GM21786 (cell line): ENCODE measurements around the gene THEM4.
A peak's percentile ranks its signal among the peaks of the same experiment; 100 is the strongest.
"Not testable (repeated sequence)": the region's sequence is repeated elsewhere in the genome, so short reads cannot be mapped to it uniquely, and the experiment has no call there.

ENCODE experiments used
- ATAC-seq: cut with Tn5 transposase; IDR thresholded peaks from one replicate; pipeline ENCODE4 v1.9.1; 2021; ENCODE audit not compliant: unreplicated experiment

Gene THEM4

DNA sequence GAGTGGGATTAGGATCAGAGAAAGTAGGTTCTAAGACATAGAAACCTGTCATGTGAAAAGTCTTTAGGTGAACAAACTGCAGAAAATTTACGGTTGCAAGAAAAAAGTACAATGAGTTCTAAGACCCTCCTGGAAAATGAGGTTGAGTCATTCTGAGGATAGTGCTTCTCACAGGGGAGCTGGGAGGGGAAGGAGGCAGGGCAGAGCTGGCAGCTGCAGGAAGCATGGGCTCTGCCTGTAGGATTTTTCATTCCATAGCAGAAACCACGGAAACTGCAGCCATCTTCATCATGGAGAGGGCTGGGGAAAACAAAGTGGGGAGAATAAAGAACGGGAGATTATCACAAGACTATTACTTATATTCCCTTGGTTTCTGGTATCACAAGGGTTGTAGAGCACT is 25.8 kb upstream of the THEM4 start:
- no peak for ATAC-seq

DNA sequence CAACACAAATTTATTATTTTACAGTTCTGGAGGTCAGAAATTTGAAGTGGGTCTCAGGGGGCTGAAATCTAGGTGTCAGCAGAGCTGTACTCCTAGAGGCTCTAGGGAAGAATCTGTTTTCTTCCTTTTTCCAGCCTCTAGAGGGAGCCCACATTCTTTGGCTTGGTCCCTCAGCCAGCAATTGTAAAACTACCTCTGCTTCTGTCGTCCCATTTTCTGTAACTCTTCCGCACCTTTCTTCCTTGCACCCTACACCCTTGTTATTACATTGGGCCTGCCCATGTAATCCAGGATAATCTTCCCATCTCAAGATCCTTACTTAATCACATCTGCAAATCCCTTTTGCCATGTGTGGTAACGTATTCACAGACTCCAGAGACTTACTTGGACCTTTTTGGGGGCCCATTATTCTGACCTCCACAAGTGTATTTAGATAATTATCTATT is 24.8 kb upstream of the THEM4 start:
- no peak for ATAC-seq

DNA sequence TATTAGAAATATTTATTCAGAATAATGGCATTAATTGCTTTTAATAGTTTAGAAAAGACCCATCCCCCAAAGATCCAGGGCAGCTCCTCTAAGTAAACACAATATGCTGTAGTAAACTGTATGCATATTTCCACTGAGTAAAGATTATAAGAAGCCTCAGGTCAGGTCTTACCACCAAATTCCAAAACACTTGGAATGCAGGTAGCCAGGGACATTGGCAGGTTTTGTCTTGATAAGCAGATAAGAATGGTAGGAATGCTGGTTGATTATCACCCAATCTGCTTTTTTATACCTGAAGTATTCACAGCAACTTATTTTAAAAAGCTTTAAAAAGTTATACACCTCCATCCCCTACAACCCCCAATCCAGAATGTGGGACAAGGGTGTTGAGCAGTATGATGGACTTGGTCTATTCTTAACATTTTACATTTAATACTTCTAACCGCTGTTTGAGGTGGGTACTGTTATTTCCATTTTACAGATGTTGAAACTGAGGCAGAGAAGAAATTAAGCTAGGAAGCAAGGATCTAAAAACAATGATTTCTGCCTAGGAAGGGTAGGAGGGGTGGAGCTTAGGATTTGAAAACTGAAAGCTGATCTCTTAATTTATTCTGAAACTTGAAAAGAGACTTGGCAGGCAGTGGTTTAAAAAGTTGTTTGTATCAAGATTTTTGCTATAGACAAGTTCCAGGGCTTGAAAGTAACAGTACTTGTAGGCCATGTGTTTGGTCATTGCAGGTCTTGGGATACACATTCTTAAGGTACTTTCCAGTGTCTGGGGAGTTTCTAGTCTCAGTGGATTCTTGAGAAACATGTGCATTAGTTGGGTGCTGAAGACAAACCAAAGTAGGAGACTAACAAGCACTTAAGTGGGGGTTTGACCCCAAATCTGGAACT is 15.6 kb upstream of the THEM4 start:
- ATAC-seq: no peak

DNA sequence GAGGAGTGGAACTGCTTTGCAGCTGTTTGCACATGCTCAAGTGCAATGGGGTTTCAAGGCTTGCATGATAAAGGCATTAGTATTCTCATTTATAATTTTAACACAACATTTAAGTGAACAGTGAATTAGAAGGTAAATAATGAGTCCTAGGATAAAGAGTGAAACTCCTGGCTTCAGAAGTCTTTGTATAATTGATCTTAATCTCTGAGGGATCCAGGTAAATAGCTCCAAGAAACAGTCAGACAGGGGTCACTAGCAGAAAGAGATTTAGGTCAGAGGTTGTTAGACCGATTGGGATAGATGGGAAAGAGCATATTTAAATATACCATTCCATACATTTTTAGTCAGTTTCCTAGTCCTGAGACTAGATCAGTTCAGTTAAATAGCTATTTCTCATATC is 14.1 kb upstream of the THEM4 start:
- no peak for ATAC-seq

DNA sequence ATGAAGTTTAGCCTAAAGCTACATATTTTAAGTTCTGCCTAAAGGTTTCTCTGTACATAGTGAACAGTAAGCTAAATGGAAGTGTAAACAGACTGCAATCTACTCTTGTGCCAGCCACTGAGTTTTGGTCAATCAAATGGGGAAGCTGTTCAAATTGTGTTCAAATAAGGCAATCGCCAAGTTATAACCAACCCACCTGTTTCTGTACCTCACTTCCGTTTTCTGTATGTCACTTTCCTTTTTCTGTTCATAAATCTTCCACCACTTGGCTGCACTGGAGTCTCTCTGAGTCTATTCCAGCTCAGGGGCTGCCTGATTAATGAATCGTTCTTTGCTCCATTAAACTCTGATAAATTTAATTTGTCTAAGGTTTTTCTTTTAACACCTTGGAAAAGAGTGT is 10.8 kb upstream of the THEM4 start:
- ATAC-seq: peak; percentile 39

DNA sequence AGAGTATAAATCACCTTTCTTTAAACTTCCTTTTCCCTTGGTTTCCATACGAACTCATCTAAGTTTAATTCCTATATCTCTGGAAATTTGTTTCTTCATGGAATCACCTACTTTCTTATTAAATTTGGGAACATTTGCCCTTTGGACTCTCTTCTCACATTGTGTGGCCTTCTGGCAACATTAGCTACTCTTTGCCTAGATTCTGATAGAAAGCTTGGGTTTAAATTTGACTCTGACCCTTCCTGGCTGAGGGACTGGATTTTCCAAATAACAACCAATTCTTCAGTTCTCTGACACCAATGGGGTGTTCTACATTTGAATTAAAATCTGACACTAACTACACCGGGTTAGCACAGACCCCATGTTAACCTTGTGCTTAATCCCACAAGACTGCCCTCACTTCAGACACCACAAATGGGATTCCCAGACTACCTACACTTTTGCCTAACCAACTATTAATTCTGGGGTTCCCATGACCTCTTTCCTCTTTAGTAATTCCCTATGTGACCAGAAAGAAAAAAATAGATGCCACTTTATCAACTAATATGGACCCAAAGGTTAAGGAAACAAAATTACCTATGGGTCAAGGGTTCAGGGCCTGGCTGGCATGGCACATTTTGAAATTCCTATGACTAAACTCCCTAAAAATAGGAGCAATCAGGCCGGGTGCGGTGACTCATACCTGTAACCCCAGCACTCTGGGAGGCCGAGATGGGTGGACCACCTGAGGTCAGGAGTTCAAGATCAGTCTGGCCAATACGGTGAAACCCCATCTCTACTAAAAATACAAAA is 9.7 kb upstream of the THEM4 start:
- no peak for ATAC-seq

DNA sequence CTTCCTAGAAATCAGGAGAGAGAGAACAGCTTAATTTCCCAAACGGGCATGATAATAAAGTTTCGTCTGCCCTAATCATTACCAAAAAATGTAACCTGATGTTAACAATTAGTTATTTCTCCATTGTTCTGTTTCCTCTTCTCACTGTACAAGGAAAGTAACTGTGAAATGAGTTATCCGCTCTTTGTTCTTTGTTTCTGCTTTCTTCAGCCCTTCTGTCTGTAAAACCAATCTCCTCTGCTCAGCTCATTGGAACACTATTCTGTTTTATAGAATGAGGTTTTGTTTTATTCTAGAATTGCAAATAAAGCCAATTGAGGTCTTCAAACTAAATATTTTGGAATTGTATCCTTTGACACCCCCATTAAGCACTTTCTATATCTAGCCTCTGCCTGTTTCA is 8.8 kb upstream of the THEM4 start:
- ATAC-seq: no peak

DNA sequence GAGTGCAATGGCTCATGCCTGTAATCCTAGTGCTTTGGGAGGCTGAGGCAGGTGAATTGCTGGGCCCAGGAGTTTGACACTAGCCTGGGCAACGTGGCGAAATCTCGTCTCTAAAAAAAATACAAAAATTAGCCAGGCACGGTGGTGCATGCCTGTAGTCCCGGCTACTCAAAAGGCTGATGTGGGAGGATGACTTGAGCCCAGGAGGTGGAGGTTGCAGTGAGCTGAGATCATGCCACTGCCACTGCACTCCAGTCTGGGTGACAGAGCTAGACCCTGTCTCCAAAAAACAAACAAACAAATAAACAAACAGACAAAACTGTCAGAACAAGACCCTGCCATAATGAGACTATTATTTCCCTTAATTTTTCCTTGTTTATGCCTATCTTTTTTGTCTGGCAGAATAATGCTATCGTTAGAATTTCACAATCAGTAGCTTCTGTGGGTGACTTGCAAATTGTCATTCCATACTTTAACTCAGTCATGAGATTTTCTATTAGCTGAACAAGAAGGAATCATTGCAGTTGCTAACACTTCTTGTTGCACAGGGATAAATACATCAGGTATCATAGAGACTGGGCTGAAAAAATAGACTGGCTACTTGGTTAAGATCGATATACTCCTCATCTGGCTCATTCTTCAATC is 7.5 kb upstream of the THEM4 start:
- no peak for ATAC-seq

DNA sequence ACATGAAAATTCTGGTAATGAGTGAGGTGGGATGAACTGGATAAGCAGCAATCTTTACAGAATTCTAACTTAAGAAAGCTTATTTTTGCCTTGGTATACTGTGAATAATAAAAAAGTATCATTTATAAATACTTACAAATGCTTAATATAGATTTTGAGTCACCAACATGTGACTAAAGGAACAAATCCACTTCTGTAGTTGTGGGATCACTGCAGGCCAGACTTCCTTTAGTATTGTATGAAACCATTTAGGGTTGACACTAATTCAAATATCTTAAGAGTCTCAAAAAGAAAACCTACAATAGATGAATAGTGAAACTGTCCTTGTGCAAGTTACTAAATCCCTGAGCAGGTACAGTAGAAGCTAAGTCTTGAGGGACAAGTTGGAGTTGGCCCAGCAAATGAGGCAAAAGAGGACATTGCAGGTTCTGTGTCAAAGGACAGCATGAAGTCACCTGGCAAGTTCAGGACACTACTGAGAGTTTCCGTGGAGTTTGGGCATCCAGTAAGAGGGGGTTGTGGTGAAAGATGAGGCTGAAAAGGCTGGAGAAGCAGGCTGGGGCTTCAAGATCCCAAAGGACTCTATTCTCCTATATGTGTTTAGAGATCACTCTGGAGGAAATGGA is 5.9 kb upstream of the THEM4 start:
- ATAC-seq: no peak

DNA sequence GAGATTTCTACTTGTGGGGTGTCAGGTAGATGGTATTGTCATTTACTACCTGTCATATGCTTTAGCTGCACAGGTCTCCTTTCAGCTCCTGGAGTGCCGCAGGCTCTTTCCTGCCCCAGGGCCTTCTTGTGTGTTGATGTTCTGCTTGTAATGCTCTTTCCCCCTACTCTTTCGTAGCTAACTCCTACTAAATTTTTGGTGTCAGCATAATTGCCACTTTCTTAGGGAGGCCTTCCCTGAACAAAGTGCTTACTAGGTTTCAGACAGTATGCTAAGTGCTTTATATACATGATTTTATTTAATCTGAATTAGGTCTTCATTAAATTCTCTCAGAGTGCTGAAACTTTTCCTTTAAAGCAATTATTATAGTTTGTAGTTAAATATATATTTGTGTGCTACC is 4.8 kb upstream of the THEM4 start:
- no peak for ATAC-seq

DNA sequence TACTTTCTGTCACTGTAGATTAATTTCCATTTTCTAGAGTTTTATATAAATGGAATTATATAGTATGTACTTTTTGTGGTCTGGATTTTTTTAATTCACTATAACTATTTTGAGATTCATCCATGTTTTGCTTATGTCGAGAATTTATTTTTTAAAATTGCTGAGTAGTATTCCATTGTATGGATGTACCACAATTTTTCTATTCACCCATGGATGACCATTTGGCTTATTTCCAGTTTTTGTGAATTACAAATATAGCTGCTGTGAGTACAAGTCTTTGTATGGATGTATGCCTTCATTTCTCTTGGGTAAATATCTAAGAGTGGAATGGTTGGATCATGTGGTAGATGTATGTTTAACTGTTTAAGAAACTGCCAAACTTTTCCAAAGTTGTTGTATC is 3.7 kb upstream of the THEM4 start:
- ATAC-seq: no peak

DNA sequence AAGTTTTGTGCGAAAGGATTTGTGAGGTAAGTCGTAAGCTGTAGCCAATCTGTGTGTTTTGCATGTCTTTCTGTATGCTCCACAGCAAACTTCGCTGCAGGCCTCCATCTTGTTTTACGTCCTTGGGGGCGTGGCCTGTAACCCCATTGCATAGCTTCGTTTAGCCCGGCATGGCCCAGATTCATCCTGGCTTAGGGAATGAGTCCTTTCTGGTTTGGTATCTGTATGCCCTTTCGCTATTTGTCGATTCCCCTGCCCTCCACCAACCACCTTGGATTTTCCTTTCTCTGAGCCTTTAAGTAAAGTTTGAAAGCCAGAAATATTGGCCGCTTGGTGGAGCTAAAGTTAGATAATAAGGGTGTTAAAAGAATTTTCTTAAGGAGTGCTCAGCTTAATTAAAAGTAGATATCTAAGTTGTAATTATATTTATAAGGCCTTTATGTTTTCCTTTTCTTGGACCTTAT is 1.1 kb downstream of the THEM4 start:
- no peak for ATAC-seq

DNA sequence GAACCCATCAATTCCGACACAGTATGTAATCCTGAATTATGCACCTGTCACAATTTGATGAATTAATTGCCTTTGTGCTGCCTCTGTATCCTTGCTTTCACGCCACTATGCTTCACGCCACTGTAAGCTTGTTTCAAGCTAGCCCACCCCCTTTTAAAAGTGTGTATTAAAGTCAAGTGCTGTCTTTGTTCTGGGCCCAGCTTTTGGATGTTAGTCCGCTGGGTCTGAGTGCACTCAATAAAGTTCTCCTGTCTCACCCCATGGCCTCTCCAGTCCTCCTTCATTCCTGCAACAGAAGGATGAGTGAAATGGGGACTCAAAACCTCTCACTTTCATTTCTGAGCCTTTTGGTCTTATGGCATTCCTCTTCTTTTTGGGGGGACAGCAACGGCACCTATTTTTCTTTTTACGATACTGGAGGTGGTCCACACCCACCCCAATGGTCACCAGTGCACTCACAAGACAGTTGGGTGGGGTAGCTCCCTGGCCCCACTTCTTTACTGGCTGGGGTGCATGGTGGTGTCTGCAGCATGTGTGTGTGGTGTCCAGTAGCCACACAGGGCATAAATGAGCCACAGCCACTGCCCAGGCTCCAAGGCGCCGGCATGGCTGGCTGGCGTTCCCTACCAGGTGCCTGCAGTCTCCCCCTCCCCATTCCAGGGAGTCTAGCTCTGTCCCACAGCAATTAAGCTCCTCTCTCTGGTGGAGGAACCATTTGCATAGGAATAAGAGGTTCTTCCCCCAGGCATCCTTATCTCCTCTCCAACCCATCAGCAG is 1.8 kb downstream of the THEM4 start:
- ATAC-seq: no peak

DNA sequence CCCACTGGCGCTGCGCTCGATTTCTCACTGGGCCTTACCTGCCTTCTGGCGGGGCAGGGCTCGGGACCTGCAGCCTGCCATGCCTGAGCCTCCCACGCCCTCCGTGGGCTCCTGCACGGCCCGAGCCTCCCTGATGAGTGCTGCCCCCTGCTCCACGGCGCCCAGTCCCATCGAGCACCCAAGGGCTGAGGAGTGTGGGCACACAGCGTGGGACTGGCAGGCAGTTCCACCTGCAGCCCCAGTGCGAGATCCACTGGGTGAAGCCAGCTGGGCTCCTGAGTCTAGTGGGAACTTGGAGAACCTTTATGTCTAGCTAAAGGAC is 3.0 kb downstream of the THEM4 start:
- not testable (repeated sequence) for ATAC-seq

DNA sequence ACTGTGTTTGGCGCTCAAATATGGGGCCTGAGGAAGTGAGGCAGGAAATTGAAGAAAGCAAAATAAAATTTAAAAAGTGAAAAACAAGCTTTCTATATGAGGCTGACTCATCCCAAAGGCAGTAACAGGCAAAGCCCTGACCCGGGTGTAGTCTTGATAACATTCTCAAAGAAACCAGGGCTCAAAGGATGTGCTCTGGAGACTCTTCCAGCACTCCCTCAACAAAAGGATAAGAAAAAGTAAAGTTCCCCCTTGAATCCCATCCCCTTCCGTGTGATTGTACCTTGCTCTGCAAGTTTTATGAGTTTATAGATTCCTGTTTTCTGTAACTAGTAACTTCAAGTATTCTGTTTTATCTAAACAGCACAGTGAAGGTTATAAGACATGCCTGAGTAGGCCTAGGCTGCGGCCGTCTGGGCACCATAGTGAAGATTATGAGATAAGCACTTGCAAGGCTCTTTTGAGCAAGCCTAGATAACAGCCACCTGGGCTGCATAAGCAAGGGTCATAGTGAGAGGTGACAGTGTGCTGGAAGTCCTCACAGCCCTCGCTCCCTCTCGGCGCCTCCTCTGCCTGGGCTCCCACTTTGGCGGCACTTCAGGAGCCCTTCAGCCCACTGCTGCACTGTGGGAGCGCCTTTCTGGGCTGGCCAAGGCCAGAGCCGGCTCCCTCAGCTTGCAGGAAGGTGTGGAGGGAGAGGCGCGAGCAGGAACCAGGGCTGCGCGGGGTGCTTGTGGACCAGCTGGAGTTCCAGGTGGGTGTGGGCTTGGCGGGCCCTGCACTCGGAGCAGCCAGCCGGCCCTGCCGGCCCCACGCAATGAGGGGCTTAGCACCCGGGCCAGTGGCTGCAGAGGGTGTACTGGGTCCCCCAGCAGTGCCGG is 3.6 kb downstream of the THEM4 start:
- not testable (repeated sequence) for ATAC-seq

DNA sequence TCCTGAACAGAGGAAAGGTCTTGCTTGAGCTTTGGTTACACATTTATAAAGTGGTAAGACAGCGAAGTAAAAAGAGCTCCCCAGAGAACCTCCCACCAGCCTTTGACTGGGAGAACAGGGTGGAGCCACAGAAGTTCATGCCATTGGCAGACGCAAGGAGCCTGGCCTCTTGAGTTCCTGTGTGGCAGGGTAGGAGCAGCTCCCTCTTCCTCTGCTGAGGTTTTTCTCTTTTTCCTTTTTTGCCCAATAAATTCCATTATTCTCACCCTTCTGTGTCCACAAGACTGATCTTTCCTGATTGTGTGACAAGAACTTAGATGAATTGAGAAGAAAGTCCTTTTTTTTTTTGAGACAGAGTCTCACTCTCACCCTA is 4.3 kb downstream of the THEM4 start:
- no peak for ATAC-seq

DNA sequence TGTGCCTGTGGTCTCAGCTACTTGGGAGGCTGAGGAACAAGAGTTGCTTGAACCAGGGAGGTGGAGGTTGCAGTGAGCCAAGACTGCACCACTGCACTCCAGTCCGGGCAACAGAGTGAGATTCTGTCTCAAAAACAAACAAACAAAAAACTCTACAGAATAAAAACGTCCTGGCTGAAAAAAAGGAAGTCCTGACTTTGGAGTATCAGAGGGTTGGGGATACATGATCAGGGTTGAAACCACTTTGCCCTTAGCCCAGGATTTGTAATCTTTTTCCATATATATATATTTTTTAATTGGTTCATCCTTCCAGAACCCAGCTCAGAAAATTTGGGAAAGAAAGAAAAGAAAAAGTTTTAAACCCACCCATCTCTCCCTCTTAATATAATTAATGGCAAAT is 6.5 kb downstream of the THEM4 start:
- ATAC-seq: no peak

DNA sequence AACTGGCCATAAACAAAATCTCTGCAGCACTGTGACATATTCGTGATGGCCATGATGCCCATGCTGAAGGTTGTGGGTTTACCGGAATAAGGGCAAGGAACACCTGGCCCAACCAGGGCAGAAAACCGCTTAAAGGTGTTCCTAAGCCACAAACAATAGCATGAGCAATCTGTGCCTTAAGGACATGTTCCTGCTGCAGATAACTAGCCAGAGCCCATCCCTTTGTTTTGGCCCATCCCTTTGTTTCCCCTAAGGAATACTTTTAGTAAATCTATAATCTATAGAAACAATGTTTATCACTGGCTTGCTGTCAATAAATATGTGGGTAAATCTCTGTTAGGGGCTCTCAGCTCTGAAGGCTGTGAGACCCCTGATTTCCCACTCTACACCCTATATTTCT is 8.5 kb downstream of the THEM4 start:
- not testable (repeated sequence) for ATAC-seq

DNA sequence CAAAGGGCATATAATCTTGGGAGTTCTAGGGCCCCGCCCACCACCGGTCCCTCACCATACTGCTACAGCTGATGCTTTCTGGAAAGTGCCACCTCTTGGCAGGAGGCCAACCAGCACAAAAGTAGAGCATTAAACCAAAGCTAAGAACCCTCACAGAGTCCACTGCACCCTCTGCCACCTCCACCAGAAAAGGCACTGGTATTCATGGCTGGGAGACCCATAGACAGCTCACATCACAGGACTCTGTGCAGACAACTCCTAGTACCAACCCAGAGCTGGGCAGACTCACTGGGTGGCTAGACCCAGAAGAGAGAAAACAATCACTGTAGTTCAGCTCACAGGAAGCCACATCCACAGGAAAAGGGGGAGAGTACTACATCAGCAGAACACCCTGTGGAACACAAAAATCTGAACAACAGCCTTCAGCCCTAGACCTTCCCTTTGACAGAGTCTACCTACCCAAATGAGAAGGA is 10.8 kb downstream of the THEM4 start:
- ATAC-seq: no peak
